GM19238 (cell line): ENCODE measurements around the gene SLC6A16.
A peak's percentile ranks its signal among the peaks of the same experiment; 100 is the strongest.
"Not testable (repeated sequence)": the region's sequence is repeated elsewhere in the genome, so short reads cannot be mapped to it uniquely, and the experiment has no call there.

Experiments used
- DNase-seq: peaks from one replicate; pipeline ENCODE4 v3.0.0; 2011; ENCODE audit warnings: low spot score; ENCODE audit not compliant: insufficient read length

SLC6A16 gene

DNA sequence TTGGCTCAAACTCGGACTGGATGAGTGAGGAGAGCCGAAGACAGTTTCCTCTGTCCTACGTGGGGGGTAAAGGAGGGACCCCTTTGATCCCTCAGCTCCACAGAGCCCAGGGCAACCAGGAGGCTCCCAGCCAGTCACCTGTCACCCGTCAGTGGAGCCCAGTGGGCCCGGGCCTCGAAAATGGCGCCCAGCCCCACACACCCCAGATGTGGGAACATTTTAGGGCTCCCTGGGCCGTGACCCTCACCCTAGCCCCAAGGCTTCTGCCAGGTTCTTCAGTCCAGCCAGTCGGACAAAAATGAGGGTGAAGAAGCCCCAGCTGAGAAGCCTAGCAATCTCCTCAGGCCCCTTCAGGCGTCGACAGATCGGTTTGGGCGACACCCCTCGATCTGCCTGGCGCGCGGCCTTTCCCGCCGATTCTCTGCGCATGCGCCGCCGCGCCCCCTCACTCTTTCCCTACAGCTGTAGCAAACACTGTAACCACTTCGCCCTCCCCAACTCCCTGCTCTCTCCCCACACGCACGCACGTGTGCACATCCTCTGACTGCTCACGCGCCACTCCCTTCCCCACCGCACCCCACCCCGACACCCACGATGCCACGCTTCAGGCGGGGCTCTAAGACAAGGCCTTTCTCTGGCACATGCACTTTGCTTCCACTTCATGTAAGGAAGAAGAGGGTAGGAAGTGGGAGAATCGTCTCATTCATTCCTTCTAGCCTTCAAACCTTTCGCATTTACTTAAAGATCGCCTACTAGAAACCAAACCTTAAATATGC is at the start of gene SLC6A16:
TSS of gene SLC6A16 (minus strand) at position 391 of the 776 bp plus-strand sequence. CDS start 13,844 bp downstream, outside the sequence.
- no peak for DNase-seq

DNA sequence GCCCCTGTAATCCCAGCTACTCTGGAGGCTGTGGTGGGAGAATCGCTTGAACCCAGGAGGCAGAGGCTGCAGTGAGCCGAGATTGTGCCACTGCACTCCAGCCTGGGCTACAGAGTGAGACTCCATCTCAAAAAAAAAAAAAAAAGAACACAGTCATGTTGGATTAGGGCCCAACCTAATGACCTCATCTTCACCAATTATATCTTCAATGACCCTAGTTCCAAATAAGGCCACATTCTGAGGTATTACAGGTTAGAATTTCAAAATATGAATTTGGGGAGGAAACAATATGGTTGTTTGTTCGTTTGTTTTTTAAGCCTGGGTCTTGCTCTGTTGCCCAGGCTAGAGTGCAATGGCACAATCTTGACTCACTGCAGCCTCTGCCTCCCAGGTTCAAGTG is 48.2 kb upstream of the SLC6A16 start:
- DNase-seq = not testable (repeated sequence)

DNA sequence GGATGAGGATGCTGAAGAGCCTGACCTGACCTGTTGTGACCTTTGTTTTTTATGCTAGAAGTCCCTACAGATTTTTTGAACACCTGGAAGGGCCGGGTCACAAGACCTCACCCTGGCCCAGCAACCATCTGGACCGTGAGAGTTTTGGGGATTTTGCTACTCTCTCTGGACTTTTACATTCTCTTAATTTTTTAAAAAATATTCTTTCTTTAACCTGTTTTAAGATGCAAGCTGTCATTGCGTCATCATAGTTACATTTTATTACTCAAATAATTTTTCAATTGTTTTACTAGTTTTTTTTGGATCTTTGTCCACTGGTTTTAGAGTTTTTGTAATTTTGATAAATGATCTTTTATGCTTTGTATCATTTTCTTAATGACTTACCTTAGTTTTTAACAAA is 46.2 kb upstream of the SLC6A16 start:
- DNase-seq = no peak

DNA sequence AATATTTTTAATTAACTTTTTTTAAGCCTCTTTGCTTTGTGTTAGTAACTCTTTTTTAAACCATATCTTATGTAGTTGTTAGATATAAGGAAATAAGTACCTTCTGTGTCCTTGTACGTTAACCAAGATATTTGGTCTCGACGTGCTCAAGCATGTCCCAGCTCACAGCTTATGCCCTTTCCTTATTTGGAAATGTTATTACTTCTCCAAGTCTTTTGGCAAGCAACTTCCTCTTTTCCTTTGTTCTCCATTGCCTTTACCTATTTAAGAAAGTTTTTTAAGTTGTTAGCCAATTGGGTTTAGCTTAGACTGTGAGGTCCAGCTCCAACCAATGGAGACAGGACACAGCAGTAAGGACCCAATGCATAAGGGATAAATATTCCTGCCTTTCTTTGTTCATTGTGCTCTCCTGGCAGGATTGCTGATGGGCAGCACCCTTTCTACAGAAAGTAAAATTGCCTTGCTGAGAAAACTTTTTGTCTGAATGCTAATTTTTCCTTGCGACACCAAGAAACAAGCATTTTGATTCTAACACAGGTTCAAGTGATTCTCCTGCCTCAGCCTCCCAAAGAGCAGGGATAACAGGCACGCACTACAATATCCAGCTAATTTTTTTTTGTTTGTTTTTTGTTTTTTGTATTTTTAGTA is 43.8 kb upstream of the SLC6A16 start:
- no peak for DNase-seq

DNA sequence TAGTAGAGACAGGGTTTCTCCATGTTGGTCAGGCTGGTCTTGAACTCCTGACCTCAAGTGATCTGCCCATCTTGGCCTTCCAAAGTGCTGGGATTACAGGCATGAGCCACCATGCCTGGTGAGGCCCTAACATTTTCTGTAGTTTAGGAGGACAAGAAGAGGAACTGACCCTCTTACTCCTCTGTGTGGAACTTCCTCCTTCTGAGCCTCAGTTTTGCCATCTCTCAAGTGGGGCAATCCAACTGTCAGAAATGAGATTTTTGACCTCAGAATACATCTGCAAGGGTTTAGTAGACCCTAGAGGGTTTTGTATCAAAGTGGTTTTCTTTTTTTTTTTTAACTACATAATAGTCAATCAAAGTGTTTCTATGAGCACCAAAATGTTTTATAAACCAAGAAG is 41.1 kb upstream of the SLC6A16 start:
- DNase-seq = no peak

DNA sequence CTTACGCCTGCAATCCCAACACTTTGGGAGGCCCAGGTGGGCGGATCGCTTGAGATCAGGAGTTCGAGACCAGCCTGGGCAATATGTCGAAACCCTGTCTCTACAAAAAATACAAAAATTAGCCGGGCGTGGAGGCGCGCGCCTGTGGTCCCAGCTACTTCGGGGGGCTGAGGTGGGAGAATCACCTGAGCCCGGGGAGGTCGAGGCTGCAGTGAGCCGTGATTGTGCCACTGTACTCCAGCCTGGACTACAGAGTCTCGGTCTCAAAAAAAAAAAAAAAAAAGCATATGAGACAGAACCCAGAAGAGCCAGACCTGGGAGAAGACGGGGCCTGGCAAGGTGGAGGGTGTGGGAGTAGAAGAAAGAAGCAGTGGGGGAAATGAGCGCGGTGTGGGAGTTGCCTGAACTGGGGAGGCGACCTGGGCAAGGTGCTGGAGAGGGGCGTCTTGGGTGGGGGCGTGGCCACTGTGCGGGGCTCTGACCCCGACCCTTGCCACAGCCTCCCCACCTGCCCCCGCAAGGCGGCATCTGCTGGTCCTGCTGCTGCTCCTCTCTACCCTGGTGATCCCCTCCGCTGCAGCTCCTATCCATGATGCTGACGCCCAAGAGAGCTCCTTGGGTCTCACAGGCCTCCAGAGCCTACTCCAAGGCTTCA is 39.2 kb upstream of the SLC6A16 start:
- DNase-seq = no peak

DNA sequence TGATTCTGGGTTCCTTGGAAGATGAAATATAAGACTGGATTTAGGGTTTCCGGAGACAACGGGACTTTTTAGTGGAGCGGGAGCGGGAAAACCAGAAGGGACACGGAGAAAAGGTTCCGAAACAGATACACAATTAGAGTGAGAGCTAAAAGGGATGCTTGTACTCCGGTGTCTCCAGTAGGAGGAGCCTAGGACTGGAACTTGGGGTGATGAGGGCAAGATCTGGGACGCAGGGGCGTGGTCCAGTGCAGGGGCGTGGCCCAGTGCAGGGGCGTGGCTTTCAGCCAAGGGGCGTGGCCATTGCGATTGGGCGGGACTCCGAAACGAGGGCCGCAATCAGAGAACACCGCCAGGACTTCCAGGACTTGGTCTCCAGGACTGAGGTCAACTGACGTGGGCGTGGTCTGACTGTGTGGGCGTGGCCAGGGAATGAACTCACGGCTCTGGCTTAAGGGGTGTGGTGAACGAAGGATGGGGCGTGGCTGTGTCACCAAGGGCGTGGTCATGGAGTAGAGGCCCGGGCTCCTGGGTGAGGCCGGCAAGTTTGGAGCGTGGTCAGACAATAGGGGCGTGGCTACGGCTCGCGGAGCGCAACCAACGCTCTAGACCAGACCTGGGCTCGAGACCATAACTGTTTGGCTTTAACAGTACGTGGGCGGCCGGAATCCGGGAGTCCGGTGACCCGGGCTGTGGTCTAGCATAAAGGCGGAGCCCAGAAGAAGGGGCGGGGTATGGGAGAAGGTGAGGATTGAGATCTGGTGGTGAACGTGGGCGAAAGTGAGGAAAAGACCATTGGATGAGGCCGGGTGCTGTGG is 38.5 kb upstream of the SLC6A16 start, which contains the start of gene DKKL1:
TSS of gene DKKL1 (plus strand) at position 610 of the 815 bp plus-strand sequence. CDS start at position 732, 122 bp downstream.
- peak; percentile 68 for DNase-seq

DNA sequence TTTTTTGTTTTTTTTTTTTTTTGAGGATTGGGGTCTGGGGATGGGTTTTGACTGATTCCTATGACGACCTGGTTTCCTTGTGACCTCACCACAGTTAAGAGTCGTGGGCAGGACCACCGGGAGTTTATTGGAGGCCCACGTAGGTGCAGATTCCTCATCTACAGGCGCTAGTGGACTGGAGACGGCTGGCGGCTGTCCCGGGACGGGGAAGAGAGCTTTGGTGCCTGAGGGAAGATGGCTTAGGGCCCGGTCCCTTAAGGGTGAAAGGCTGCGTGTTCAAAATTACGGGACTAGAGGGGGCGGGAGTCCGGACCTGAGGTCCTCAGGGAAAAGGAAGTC is 37.9 kb upstream of the SLC6A16 start:
- DNase-seq = no peak

DNA sequence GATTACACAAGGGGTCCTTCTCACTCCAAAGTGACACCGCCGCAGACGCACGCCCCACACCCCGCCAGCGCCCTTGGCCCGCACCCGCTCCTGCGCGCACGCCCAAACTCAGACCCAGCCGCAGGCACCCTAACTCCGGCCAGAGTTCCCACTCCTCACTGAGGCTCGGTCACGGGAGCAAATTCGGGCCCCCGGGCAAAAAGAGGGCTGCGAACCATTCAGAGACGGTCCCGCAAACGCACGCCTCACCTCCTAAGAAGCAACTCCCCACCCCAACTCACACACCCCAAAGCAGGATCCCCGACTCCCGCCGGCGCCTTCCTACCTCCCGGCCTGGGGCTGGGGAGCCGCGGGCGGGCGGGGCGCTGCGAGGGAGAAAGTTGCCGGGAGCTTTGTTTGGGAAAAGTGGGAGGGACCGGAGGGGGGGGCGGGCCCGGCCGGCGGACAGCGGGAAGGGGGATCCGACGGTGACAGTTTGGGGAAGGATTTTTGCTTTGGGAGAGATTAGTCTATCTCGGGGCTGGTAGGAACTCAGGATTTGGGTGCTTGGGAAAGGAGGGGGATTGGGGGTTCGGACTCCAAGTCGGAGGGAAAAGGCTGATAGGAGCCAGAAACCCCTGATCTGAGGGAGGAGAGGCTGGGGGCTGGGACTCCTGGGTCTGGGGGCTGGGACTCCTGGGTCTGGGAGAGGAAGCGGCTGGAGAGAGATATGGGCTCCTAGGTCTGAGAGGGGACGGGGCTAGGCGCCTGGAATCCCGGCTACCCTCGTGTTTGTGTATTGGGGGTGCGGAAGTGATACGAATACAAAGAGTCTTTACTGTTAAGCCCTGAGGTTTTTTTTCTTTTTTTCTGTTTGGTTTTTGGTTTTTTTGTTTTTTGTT is 37.3 kb upstream of the SLC6A16 start, which contains the start of gene TEAD2:
TSS of gene TEAD2 (minus strand) at position 369 of the 881 bp plus-strand sequence. CDS start 2,341 bp downstream, outside the sequence.
- DNase-seq = no peak

DNA sequence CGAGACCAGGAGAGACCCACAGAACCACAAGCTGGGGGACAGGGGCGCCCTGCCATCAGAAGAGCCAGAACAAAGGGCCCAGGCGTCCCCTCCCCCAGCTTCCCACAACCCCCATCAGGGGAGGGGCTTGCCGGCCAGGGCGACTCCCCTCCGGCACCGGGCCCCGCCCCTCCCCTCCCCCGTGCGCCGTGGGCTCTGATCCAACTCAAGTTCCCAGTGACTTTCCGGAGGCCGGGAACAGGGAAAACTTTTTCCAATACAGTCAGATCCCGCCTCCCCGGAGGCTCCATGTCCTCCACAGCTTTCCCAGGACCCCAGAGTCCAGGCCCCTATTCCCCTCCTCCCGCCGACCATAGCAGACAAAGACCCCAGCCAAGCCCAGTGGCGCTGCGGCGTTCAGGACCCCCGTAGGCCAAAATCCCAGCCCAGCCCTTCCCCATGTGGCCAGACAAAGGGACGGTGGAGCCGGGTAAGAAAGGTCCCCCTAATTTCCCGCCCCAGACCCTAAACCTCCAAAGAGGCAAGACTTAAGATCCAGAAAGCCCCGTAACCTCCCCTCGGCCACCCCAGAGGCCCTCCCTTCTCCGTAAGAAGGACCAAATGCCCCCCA is 36.6 kb upstream of the SLC6A16 start:
- no peak for DNase-seq

DNA sequence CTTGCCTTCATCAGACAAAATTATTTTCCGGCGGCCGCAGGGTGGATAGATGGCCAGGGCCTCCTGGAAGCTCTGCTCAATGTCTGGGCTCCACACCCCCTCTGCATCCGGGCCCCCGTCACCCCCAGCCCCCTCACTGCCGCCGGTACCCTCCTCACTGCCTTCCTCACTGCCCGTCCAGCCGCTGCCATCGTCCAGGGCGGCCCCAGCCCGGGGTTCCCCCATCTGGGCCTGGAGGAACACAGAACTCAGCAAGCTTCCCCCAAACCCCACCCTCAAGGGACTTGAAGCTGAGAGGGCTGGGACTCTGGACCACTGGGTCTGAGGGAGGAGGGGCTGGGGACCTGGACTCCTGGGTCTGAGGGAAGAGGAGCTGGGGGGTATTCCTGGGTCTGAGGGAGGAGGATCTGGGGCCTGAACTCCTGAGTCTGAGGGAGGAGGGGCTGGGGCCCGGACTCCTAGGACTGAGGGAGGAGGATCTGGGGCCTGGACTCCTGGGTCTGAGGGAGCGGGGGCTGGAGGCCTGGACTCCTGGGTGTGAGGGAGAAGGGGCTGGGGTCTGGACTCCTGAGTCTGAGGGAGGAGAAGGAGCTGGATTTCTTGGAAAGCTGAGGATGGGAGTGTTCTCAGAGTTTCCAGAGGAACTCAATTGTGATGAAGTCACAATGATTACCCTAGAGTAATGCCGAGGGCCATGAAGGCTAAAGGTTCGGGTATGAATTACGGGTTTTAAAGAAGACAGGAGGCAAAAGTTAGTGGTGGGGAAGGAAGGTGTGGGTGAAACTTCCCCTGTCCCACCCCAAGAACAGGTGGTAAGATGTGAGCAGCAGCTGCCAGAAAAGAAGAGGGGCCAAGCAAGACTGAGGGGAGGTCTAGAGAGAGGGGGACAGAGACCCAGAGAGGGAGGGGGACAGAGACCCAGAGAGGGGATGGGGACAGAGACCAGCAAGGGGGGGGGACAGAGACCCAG is 35.1 kb upstream of the SLC6A16 start:
- DNase-seq = no peak

DNA sequence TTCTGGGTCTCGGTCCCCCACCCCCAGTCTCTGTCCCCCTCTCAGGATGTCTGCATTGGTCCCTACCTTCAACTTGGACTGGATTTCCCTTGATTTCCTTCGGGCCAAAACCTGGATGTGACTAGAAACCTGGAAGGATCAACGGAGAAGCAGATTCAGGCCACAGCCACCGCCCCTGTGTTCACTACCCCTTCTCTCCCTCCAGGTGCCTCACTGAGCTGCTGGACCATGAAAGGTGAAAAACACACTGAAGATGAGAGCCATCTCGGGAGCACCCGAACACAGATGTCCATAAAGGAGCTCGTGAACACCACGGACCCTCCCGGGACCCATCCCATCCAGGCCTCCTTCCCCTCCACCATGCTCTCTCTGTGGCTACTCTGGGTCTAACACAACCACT is 32.2 kb upstream of the SLC6A16 start:
- no peak for DNase-seq

DNA sequence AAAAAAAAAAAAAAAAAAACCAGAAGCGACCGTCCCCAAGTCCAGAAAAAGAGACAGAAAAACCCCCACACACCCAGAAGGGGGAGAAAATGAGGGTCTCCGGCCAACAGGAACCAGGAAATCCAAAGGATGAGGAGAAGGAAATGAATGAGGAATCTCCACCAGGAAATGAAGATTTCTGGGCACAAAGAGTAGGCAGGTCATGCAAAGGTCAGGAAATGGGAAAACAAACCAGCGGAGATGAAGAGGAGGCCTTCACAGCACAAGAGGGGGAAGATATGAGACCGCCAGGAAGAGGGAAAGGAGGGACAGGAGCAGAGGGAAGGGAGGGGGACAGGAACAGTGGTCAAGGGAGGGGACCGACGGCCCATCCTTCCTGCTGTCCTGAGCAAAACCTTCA is 31.4 kb upstream of the SLC6A16 start:
- DNase-seq = no peak

DNA sequence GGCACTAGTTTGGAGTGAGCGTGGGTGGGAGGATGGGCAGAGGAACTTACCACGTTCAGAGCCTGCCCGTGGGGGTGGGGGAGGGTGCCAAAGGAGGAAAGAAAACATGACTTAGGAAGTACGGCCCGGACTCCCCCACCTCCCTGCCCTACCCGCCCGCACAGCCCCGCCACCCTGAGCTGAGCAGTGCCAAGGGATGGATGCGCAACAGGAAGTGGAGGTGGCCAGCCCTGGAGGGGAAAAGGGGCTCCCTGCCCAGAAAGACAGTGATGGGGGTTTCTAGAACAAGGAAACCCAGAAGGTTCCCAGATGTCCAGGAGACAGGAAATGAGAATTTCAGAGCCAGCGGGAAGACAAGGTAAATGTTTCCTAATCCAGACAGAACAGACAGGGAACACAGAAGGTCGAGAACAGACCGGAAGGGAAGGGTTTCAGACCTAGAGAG is 30.9 kb upstream of the SLC6A16 start:
- no peak for DNase-seq

DNA sequence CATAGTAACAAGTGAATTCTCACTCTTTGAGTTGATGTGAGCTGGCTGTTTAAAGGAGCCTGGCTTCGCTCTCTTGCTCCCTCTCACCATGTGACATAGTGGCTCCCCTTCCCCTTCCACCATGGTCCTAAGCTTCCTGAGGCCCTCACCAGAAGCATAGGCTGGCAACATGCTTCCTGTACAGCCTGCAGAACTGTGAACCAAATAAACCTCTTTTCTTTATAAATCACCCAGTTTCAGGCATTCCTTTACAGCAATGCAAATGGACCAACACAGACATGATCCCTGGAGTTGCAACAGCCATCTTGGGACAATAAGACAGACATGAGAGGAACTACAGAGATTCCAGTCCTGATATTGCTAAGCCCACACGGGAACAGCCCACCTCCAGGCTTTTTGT is 24.6 kb upstream of the SLC6A16 start:
- DNase-seq = no peak

DNA sequence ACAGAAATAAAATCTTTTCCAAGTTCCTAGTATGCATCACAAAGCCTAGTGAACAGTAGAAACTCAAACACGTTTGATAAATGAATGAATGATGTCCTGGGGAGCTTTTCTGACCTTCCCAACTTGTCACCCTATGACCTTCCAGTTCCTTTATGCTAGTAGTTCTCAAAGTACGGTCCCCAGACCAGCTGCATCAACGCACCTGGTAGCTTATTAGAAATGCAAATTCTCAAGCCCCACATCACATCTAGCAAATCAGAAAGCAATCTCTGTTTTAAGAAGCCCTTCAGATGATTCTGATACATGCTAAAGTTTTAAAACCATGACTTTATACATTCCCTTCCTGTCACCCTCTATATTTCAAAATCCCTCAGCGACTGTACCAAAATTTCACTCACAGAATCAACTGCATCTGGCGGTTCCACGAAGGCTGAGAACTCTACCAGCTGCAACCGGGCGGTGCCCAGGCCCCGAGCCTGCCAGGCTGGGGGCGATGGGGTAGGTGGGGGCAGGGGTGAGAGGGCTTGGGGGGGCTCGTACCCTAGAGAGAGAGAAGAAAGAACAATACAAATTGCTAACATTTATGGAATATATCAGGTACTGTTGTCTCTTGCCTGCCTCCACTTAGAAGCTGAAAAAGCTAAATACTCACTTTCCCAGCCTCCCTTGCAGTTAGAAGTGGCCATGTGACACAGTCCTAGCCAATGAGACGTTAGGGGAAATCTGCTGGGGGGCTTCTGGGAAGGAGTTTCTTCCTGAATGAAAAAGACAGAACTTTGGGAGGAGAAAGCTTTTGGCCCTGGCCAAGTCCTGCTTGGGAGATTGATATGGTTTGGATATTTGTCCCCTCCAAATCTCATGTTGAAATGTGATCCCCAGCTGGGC is 23.6 kb upstream of the SLC6A16 start:
- DNase-seq = no peak

DNA sequence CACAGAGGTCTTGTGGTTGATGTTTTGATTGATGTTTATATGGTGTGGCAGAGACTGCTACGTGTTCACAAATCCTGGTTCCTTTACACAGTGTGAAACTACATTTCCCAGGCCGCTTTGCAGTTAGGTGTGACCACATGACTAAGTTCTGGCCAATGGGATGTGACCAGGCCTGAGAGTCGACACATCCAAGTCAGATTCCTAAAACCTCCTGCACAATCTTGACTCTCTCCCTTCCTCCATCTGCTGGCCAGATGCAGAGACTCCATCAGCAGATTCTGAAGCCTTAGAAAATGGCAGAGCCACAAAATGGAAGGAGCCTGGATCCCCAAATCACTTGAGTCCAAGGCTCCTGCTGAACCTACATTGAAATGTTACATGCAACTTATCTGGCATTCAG is 22.8 kb upstream of the SLC6A16 start:
- no peak for DNase-seq

DNA sequence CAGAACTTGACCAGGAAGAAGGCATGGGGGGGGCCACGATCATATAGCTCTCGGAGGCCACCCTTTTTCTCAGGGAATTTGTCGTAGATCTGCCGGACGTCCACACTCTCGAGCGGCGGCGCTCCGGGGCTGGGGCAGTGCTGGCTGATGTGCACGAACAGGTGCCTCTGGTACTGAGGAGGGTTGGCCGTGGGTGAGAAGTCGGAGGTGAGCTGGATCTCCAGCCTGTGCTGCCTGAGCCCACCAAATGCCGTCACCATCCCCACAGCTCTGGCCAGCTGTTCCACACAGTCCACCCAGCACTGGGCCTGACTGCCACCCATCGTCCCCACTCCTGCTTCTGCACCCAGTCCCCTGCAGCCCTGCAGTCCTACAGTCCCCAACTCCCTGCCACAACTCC is 22.2 kb upstream of the SLC6A16 start:
- DNase-seq = no peak
